ENCODE measurements around the gene DLX4.

DNA sequence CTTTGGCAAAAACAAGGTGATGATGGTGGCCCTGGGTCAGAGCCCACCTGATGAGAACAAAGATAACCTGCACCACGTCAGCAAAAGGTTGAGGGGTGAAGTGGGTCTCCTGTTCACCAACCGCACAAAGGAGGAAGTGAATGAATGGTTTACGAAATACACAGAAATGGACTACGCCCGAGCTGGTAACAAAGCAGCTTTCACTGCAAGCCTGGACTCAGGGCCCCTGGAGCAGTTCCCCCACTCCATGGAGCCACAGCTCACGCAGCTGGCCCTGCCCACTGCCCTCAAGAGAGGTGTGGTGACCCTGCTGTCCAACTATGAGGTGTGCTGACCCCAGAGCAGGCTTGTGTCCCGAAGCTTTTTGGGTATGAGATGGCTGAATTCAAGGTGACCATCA lies 29.7 kb upstream of the DLX4 start:
- TF ChIP-seq, protein P1, sequence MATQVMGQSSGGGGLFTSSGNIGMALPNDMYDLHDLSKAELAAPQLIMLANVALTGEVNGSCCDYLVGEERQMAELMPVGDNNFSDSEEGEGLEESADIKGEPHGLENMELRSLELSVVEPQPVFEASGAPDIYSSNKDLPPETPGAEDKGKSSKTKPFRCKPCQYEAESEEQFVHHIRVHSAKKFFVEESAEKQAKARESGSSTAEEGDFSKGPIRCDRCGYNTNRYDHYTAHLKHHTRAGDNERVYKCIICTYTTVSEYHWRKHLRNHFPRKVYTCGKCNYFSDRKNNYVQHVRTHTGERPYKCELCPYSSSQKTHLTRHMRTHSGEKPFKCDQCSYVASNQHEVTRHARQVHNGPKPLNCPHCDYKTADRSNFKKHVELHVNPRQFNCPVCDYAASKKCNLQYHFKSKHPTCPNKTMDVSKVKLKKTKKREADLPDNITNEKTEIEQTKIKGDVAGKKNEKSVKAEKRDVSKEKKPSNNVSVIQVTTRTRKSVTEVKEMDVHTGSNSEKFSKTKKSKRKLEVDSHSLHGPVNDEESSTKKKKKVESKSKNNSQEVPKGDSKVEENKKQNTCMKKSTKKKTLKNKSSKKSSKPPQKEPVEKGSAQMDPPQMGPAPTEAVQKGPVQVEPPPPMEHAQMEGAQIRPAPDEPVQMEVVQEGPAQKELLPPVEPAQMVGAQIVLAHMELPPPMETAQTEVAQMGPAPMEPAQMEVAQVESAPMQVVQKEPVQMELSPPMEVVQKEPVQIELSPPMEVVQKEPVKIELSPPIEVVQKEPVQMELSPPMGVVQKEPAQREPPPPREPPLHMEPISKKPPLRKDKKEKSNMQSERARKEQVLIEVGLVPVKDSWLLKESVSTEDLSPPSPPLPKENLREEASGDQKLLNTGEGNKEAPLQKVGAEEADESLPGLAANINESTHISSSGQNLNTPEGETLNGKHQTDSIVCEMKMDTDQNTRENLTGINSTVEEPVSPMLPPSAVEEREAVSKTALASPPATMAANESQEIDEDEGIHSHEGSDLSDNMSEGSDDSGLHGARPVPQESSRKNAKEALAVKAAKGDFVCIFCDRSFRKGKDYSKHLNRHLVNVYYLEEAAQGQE (IDR thresholded peaks at IDR 0.05; ENCODE audit: insufficient read depth in 1 of 2, low read depth in 2 of 2, low read length in 1 of 2) = no peak
- TF ChIP-seq, protein P2, sequence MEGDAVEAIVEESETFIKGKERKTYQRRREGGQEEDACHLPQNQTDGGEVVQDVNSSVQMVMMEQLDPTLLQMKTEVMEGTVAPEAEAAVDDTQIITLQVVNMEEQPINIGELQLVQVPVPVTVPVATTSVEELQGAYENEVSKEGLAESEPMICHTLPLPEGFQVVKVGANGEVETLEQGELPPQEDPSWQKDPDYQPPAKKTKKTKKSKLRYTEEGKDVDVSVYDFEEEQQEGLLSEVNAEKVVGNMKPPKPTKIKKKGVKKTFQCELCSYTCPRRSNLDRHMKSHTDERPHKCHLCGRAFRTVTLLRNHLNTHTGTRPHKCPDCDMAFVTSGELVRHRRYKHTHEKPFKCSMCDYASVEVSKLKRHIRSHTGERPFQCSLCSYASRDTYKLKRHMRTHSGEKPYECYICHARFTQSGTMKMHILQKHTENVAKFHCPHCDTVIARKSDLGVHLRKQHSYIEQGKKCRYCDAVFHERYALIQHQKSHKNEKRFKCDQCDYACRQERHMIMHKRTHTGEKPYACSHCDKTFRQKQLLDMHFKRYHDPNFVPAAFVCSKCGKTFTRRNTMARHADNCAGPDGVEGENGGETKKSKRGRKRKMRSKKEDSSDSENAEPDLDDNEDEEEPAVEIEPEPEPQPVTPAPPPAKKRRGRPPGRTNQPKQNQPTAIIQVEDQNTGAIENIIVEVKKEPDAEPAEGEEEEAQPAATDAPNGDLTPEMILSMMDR (IDR thresholded peaks at IDR 0.05) = no peak

Data from Panc1 (cell line).